HG02938 (cell line): ENCODE data around the gene PGAM4.
"Not testable (repeated sequence)": the region's sequence is repeated elsewhere in the genome, so short reads cannot be mapped to it uniquely, and the experiment has no call there.

Experiments
- ATAC-seq: cut with Tn5 transposase; IDR thresholded peaks from one replicate; pipeline ENCODE4 v1.9.1; 2021; ENCODE audit warnings: mild to moderate bottlenecking, moderate library complexity; ENCODE audit not compliant: unreplicated experiment

The PGAM4 gene

DNA sequence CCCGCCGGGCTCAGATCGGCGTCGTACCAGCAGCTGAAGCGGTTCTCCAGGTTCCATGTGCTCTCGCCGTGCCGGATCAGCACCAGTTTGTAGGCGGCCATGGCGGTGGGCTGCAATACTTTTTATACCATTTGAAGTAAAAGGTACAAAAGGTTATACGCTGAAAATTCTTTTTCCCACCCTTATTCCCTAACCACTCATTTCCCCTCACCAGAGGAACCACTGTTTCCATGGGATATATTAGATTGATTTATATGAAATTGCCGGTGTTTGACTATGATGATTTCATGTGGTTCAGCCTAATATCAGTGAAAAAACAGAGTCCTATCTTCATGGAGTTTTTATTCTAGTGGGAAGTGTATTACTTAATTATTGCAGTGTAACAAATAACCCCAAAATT is at the start of gene PGAM4:
Gene PGAM4, minus strand, starts transcription at position 101 of the 400 bp plus-strand sequence. Its CDS starts 0 bp downstream, at position 101.
- no peak for ATAC-seq

DNA sequence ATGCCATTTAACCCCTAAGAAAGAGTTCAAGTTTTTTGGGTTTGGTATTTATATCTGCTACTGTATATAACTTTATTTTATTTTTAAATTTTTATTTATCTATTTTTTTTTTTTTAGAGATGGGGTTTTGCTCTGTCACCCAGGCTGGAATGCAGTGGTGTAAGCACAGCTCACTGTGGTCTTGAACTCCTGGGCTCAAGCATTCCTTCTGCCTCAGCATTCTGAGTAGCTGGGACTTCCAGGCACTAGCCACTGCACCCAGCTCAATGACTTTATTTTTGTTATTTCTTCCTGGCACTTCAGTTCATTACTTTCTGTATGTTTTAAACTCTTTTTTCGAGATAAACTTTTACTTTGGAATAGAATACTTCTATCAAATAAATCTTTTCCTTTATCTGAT is 42.4 kb upstream of the PGAM4 start:
- ATAC-seq: no peak

DNA sequence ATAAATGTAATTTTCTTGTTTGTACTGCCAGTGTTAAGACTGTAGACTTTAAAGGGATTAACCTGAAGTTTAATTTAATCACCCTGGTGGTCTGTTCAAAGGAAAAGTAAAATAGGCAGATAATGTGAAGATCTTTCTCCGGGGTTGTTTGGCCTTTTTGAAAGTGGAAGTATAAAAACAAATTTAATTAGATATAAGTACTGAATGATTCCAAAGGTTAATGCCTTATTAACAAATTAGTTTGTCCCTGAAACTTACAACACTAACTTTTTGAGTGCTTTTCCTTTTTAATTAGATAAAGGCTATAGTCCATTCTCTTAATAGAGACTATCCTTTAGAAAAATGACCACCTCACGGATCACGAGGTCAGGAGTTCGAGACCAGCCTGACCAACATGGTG is 10.4 kb upstream of the PGAM4 start:
- ATAC-seq: no peak

DNA sequence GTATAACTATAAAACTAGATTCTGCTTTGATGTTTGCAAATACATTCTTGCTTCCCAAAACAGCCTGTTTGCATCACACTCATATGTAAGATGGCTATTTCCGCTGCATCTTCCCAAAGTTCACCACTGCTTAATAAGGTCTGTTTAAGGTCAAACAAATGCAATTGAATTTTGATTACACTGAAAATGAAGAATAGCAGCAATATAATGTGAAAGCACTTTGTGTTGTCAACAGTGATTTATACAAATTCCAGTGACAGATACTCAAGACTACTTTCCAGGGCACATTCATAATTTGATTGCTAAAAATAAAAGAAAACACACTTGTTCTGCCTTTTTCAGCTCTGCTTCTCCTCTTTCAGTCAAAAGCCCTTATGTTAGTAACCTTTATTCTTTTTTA is 8.1 kb upstream of the PGAM4 start:
- ATAC-seq: no peak

DNA sequence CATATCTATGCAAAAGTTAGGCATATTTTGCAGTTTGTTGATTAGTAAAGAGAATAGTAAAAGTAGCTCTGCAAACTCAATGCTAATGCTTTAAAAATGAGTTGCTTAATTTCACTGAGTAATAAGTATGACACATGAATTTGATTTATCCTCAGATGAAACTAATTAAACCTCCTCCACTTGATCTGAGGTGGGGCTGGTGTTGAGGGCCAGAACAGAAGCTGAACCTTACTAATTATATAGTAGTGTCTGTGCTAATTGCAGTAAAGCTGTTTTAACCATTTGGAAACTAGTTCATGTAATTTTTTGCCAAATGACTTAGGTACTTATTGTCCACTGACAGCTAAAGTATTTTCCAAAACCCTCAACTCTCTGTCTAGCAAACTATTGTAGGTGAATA is 7.7 kb upstream of the PGAM4 start:
- no peak for ATAC-seq

DNA sequence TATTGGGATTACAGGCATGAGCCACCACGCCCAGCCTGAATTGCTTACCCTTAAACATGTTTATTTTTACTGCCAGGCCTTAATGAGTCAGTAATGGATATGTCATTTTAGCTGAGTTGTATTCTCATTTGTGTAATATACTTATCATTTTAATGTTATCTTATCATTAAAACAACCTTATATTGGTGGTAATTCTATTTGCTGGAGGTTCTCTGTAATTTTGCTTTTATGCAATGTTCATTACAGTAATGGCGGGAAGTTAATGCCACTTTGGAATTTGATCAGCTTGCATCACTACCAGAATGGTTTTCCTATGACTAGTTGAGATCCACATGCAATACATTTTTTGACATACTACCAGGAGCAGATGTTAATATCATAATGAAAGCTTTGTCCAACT is 6.3 kb upstream of the PGAM4 start:
- ATAC-seq: no peak

DNA sequence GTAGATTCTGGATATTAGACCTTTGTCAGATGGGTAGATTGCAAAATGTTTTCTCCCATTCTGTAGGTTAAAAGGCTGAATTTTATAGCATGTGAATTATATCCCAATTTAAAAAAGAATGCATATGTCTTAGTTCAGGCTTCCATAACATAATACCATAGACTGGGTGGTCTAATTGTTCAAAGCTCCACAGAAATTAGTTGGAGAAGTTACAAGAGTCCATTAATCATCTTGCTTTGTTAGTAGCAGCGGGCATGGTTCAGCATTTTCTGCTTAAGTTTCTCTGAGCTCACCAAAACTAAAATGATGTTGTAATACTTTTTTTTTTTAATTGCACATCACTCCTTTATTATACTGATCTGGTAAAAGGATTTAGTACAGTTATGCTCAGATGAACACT is 1.8 kb downstream of the PGAM4 start:
- no peak for ATAC-seq

DNA sequence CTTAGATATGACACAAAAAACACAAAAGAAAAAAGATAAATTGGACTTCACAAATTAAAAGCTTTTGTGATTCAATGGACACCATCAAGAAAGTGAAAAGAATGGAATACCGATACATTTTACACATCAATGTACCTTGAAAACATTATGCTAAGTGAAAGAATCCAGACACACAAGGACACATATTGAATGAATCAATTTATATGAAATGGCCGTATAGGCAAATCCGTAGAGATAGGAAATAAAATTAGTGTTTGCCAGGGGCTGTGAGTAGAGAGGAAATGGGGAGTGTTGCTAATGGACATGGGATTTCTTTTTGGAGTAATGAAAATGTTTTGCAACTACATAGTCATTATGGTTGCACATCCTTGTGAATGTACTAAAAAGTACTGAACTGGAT is 3.1 kb downstream of the PGAM4 start:
- no peak for ATAC-seq

DNA sequence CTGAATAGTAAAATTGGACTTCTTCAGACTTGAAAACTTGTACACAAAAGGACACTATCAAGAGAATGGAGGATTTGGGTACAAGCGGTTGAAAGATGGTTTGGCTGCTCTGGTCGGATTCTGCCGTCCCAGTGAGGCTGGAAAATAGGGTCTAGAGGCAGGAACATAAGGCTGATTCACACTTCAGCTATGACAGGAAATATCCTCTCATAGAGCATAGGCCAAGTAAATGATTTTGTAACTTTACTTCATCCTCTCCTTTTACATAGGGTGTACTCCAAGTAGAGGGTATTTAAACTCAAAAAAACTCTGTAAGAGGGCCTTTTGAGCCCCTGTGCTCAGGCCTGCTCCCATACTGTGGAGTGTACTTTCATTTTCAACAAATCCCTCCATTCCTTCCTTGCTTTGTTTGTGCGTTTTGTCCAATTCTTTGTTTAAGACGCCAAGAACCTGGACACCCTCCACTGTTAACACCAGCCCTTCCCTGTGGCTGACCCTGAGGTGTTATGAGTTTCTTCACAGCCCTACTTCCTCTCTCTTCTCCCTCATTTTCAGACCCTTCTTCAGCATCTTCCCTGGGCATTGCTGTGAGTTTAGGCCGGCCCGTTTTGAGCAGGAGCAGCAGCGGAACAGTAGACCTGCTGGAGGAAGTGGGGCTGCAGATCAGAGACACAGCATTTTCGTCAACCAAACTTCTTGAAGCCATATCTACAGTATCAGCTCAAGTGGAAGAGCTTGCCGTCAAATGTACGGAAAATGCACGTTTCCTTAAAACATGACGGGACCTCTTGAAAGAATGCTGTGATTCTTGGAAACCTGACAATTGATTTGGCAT is 7.2 kb downstream of the PGAM4 start:
- no peak for ATAC-seq

DNA sequence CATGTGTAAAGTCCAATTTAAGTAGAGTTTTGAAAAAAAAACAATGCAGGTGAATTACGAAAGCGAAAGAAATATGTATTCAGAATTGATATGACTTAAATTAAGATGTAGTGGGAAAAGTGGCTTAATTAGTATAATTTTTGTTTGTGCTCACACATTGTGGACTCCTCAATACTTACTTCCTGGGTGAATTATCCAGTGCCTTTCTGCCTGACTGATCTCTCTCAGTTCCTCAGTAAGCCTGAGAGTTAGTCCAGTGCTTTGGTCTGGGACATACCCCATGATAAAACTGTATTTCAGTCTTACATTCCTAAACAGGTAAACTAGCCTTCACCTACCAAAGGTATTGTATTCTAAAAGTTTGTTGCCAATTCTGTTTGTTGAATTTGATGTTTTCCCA is 8.4 kb downstream of the PGAM4 start:
- no peak for ATAC-seq

DNA sequence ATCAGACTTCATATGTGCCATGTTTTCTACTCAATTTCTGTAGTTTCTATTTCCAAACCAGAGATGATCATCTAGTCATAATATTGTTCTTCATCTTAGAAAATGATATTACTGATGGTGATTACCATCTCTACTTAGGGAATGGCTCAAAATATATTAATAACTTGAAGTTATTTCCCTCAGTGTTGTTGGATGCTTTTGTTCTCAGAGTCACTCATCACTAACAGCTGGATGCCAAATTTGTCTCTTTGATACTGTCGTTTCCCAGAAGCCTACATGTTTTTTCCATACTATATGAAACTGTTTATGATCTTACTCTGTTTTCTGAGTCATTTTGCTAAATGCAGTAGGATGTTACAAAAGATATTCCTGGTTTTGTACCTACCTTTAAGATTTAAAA is 8.9 kb downstream of the PGAM4 start:
- ATAC-seq: no peak

DNA sequence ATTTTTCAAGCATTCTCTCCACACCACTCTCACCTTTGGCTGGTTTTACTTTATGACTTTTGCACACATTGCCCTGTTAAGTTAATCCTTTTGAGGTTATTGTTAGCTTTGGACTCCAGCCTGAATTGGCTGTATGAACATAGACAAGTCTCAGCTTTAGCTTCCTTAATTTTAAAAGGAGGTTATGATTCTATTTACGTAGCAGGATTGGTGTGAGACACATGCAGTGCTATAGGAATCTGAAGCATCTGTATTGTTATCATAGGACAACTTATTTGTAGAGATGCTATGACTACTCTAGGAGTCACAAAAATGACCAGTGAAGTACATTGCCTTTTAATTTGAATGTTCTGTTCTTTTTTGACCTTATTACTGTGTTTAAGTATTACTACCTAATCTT is 15.7 kb downstream of the PGAM4 start:
- ATAC-seq: no peak

DNA sequence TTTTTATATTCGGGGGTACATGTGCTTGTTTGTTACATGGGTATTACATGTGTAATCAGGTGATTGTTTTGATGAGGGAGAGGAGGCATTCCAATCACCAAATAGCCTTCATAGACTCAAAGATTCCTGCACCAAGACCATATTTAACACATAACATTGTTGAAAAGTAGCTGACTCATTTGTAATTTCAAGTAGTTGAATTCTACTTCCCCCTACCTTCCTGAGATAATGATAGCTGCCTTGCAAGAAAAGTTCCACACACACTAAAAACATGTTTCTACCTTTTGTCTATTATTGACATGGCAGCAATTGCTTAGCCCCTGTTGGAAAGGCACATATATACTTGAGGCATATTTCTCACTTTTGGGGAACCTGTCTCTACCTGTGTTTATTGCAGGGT is 16.1 kb downstream of the PGAM4 start:
- no peak for ATAC-seq

DNA sequence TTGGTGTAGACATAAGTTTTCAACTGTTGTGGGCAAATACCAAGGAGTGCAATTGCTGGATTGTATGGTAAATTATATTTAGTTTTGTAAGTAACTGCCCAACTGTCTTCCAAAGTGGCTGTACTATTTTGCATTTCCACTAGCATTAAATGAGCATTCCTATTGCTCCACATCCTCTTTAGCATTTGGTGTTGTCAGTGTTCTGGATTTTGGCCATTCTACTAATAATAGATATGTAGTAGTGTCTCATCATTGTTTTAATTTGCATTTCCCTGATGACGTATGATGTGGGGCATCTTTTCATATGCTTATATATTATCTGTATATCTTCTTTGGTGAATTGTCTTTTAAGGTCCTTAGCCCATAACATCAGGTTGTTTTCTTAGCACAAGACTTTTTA is 17.3 kb downstream of the PGAM4 start:
- no peak for ATAC-seq

DNA sequence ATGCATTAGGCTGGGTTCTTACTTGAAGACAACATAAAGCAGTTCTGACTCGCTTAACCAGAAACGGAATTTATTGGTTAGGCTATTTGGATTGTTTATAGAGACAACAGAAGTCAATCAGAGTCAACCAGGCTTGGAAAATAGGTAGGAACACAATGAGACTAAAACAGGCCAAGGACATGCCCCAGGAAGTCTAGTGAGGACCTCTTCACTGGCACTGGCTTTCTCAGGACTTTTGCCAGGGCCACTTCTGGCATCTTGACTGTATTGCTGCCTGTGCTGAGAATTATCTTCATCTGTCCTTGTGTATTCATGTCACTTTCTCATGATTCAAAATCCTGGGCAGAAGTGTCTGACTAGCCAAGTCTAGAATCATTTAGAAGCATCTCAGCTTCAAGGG is 19.6 kb downstream of the PGAM4 start:
- ATAC-seq: no peak

DNA sequence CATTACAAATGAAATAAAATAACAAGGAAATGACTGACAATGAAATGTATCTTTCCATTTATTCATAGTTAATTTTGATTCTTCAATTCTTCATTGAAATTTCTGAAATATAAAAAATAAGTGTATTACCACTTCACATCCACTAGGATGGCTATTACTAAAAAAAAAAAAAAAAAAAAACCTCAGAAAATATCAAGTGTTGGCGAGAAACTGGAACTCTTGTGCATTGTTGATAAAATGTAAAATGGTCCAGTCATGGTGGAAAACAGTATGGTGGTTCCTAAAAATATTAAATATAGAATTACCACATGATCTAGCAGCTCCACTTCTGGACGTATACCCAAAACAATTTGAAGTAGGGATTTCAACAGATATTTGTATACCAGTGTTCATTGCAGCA is 22.9 kb downstream of the PGAM4 start:
- no peak for ATAC-seq

DNA sequence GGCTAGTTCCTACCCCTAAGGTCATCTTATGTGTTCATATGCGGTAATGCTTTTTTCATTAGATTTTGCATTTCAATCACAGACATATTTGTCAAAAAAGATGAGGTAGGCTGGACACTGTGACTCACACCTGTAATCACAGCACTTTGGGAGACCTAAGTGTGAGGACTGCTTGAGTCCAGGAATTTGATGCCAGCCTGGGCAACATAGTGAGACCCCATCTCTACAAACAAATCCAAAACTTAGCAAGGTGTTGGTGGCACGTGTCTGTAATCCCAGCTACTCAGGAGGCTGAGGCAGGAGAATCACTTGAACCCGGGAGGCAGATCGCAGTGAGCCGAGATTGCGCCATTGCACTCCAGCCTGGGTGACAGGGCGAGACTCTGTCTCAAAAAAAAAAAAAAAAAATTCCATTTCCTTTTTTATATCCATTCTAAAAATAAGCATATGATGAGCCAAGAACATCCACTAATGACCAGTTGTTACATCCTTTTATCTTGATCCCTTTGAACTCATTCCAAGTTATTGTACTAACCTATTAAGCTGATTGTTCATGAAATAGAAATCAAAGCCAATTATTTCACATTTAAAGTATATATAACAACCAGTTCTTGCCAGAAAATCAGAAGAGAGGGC is 23.4 kb downstream of the PGAM4 start:
- ATAC-seq: no peak

DNA sequence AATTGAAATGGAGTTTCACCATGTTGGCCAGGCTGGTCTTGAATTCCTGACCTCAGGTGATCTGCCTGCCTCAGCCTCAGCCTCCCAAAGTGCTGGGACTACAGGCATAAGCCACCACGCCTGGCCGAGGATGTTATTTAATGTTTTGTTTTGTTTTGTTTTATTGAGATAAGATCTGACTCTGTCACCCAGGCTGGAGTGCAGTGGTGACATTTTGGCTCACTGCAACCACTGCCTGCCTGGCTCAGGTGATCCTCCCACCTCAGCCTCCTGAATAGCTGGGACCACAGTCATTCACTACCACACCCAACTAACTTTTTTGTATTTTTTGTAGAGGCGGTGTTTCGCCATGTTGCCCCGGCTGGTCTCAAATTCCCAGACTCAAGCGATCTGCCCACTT is 24.4 kb downstream of the PGAM4 start:
- ATAC-seq: not testable (repeated sequence)

DNA sequence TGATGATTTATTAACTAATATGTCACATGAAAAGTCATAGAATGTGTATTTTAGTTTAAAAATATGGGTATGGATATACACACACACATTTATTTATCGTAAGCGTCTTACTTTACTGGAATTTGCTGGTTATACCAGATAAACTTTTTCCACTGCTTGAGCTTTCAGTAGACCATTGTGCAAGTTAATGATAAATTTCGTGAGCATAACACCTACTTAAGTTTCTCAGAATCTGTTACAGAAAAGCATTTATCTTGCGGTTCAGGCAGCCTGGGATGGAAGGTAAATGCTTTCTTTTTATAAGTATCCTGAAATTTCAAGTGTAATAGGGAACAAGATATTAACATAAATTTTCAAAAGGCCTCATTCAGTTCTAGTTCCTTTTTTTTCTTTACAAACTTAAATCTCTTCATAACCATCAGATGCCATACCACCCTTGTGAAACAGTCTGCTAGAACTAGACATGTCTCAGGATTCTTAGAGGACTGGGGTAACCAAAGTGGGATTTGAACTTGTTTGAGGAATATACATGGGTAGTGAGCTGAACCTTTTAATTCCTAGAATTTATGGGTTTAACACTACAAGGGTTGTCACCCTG is 31.3 kb downstream of the PGAM4 start:
- ATAC-seq: no peak

DNA sequence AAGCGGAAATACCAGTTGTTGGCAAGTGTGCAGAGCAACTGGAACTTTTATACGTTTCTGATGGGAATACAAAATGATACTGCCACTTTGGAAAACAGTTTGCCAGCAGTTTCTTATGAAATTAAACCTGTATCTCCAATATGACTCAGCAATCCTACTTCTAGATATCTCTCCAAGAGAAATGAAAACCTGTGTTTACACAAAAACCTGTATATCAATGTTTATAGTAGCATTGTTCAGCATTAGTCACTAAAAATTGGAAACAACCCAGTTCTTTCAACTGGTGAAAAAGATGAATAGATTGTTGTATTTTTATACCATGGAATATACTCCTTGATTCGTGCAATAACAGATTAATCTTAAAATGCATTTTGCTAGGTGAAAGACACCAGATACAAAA is 32.1 kb downstream of the PGAM4 start:
- ATAC-seq: no peak

DNA sequence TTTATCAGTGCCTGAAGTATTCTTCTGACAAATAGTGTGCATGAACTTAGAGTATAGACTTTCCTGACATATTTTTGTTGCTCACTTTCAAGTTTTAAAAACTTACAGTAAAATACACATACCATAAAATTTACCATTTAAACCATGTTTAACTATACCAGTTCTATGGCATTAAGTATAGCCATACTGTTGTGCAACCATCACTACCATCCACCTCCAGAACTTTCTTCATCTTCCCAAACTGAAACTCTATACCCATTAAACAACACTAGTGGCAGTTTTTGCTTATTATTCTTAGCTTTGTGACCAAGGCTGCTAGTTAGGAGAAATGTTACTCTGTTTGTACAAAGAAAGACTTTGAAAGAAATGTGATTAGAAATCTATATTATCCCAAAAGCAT is 33.1 kb downstream of the PGAM4 start:
- no peak for ATAC-seq

DNA sequence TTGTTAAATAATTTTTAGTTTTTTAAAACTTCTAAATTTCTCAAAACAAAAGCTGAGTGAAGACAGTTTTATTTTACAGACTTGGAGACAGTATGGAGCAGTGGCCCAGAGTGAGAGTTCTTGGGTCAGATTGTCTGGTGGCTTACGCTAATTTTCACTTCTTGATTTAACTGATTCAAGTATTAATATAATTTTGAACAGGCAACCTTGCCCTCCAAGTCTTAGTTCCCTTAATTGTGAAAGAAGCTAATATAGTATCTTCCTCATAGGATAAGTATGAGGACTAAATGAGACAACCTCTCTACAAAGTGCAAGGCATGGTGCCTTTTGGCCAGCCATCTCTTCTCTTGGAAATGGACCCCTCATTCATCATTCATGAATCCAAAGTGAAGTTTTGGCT is 33.6 kb downstream of the PGAM4 start:
- ATAC-seq: no peak
